Measurements from ENCODE around the gene TTC27. TPM values are rescaled to one million over a fixed set of nuclear protein-coding genes. Genes with fewer than 3 reads are reported as not detected.
"Not testable (repeated sequence)": the region's sequence is repeated elsewhere in the genome, so short reads cannot be mapped to it uniquely, and the experiment has no call there.

The TTC27 gene
- total RNA-seq, 1 donor from 2014 or later = 10.3 TPM

- Histone ChIP-seq H3K36me3 (no peaks in the 10 kb centered on the region), H3K4me3 (no peak overlapping the region), H3K27ac (no peak overlapping the region), H3K27me3 (no peaks in the 10 kb centered on the region), H3K4me1 (no peaks in the 10 kb centered on the region), H3K9me3 (no peaks in the 10 kb centered on the region)
- no peak for ATAC-seq
- no peak for TF ChIP-seq CTCF (IDR thresholded peaks at IDR 0.05)
- DNase-seq = no peak
- intact Hi-C loops (cut with DNase I) = no loop called here
Measured at GRCh38 chr2:32745675-32746074, 117.8 kb downstream of the TTC27 start.

GRCh38 chr2:32746669-32747068 is 118.8 kb downstream of the TTC27 start:
- no peak for TF ChIP-seq CTCF (IDR thresholded peaks at IDR 0.05)

GRCh38 chr2:32748158-32748557 is 120.3 kb downstream of the TTC27 start:
- H3K4me1 ChIP-seq = peaks cover 7% of the 10 kb centered on the region
- no peak overlapping the region for H3K27ac ChIP-seq
- no peak for DNase-seq
- no peak overlapping the region for H3K4me3 ChIP-seq
- ATAC-seq = no peak
- no peaks in the 10 kb centered on the region for H3K36me3 ChIP-seq
- H3K9me3 ChIP-seq = no peaks in the 10 kb centered on the region
- no peaks in the 10 kb centered on the region for H3K27me3 ChIP-seq
- intact Hi-C loops (cut with DNase I) = no loop called here
- TF ChIP-seq CTCF (IDR thresholded peaks at IDR 0.05) = no peak

More at GRCh38 chr2:32746669-32747068, 118.8 kb downstream of the TTC27 start:
- no peaks in the 10 kb centered on the region for H3K4me1 ChIP-seq
- H3K27ac ChIP-seq = no peak overlapping the region
- no peaks in the 10 kb centered on the region for H3K27me3 ChIP-seq
- intact Hi-C loops (cut with DNase I) = no loop called here
- no peaks in the 10 kb centered on the region for H3K9me3 ChIP-seq
- DNase-seq = no peak
- no peaks in the 10 kb centered on the region for H3K36me3 ChIP-seq
- ATAC-seq = no peak
- no peak overlapping the region for H3K4me3 ChIP-seq

DNA sequence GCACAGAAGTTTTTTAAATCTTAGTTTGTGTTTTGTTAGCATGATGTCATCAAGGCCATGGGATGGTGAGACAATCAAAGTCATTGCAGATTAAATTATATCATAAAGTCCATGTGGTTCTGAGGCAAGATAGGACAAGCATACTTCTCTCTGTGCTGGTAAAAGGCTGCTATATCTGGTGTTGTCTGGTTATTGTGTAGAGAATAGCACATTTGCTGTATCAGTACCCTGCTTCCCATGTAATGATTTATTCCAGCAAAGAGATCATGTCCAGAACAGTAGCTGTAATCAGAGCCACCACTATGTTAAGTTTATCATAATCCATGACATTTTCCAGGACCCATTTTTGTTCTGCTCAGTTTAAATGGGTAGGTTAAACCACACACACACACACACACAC is 123.0 kb downstream of the TTC27 start:
- no peaks in the 10 kb centered on the region for H3K27me3 ChIP-seq
- no peak for DNase-seq
- ATAC-seq = no peak
- no peaks in the 10 kb centered on the region for H3K9me3 ChIP-seq
- intact Hi-C loops (cut with DNase I) = no loop called here
- no peak overlapping the region for H3K4me3 ChIP-seq
- H3K27ac ChIP-seq = no peak overlapping the region
- no peaks in the 10 kb centered on the region for H3K36me3 ChIP-seq
- no peak for TF ChIP-seq CTCF (IDR thresholded peaks at IDR 0.05)
- H3K4me1 ChIP-seq = peaks cover 7% of the 10 kb centered on the region

- no peak for TF ChIP-seq CTCF (IDR thresholded peaks at IDR 0.05)
- no peaks in the 10 kb centered on the region for H3K27me3 ChIP-seq
- ATAC-seq (no peak), DNase-seq (no peak)
- H3K36me3 ChIP-seq = no peaks in the 10 kb centered on the region
- no peak overlapping the region for H3K27ac ChIP-seq
- H3K4me3 ChIP-seq = no peak overlapping the region
- peaks cover 7% of the 10 kb centered on the region for H3K4me1 ChIP-seq
- intact Hi-C loops (cut with DNase I) = no loop called here
- H3K9me3 ChIP-seq = no peaks in the 10 kb centered on the region
Measured at GRCh38 chr2:32752205-32752604, 124.4 kb downstream of the TTC27 start.

DNA sequence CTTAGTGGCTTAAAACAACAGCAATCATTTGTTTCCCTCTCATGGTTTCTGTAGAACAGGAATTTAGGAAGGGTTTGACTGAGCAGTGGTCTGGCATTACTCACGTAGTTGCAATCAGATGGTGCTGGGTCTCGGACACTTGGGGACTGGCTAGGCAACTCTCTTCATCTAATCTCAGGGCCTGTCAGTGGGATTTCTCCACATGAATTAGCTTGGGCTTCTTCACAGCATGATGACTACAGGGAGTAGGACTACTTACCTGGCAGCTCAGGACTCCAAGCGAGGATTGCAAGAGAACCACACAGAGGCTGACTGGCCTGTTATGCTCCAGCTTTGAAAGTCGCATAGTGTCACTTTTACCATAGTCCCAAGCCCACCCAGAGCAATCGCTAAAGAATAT is 125.1 kb downstream of the TTC27 start:
- ATAC-seq (no peak), DNase-seq (no peak)
- Histone ChIP-seq H3K4me3 (no peak overlapping the region), H3K4me1 (peaks cover 7% of the 10 kb centered on the region), H3K36me3 (no peaks in the 10 kb centered on the region), H3K27me3 (no peaks in the 10 kb centered on the region), H3K27ac (no peak overlapping the region), H3K9me3 (no peaks in the 10 kb centered on the region)
- intact Hi-C loops (cut with DNase I) = no loop called here
- TF ChIP-seq CTCF (IDR thresholded peaks at IDR 0.05) = no peak

DNA sequence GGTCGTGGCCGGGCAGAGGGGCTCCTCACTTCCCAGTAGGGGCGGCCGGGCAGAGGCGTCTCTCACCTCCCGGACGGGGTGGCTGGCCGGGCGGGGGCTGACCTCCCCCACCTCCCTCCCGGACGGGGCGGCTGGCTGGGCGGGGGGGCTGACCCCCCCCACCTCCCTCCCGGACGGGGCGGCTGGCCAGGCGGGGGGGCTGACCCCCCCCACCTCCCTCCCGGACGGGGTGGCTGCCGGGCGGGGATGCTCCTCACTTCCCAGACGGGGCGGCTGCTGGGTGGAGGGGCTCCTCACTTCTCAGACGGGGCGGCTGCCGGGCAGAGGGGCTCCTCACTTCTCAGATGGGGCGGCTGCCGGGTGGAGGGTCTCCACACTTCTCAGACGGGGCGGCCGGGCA is 126.8 kb downstream of the TTC27 start:
- H3K4me3 ChIP-seq; ATAC-seq; intact Hi-C loops (cut with DNase I); H3K9me3 ChIP-seq; DNase-seq; H3K4me1 ChIP-seq; H3K27me3 ChIP-seq; H3K27ac ChIP-seq: not testable (repeated sequence)
- peaks cover 13% of the 10 kb centered on the region for H3K36me3 ChIP-seq
